ENCODE measurements around the gene TFB1M.
"Not testable (repeated sequence)": the region's sequence is repeated elsewhere in the genome, so short reads cannot be mapped to it uniquely, and the experiment has no call there.

TFB1M gene

GRCh38 chr6:155315516-155315871 lies 1.2 kb upstream of the TFB1M start:
- H3K4me3 ChIP-seq (ENCODE audit: low read depth, low read length) = peak overlapping the region; percentile 95
- in situ Hi-C loops (cut with HindIII; ENCODE audit: low sequenced_read_pairs) = no loop called here
- DNase-seq (ENCODE audit: low read depth, low spot score) = no peak
- no peak for TF ChIP-seq CTCF (IDR thresholded peaks at IDR 0.05; ENCODE audit: low read depth, low read length)

- no peak for DNase-seq (ENCODE audit: low read depth, low spot score)
- in situ Hi-C loops (cut with HindIII; ENCODE audit: low sequenced_read_pairs) = no loop called here
- TF ChIP-seq CTCF (IDR thresholded peaks at IDR 0.05; ENCODE audit: low read depth, low read length) = no peak
- H3K4me3 ChIP-seq (ENCODE audit: low read depth, low read length) = peak overlapping the region; percentile 95
Observed at GRCh38 chr6:155314773-155315515, 660 bp upstream of the TFB1M start.

GRCh38 chr6:155313602-155314091 lies 637 bp downstream of the TFB1M start:
- H3K4me3 ChIP-seq (ENCODE audit: low read depth, low read length) = peak overlapping the region; percentile 95
- peak; percentile 10 for DNase-seq (ENCODE audit: low read depth, low spot score)
- in situ Hi-C loops (cut with HindIII; ENCODE audit: low sequenced_read_pairs) = no loop called here
- no peak for TF ChIP-seq CTCF (IDR thresholded peaks at IDR 0.05; ENCODE audit: low read depth, low read length)

- DNase-seq (ENCODE audit: low read depth, low spot score); in situ Hi-C loops (cut with HindIII; ENCODE audit: low sequenced_read_pairs); H3K4me3 ChIP-seq (ENCODE audit: low read depth, low read length): not testable (repeated sequence)
Observed at GRCh38 chr6:155312950-155313349, 1.3 kb downstream of the TFB1M start.

- no peak for TF ChIP-seq CTCF (IDR thresholded peaks at IDR 0.05; ENCODE audit: low read depth, low read length)
- no peak overlapping the region for H3K4me3 ChIP-seq (ENCODE audit: low read depth, low read length)
- in situ Hi-C loops (cut with HindIII; ENCODE audit: low sequenced_read_pairs) = no loop called here
- DNase-seq (ENCODE audit: low read depth, low spot score) = no peak
Observed at GRCh38 chr6:155311583-155311982, 2.7 kb downstream of the TFB1M start.

- no peak for TF ChIP-seq CTCF (IDR thresholded peaks at IDR 0.05; ENCODE audit: low read depth, low read length)
- no peak overlapping the region for H3K4me3 ChIP-seq (ENCODE audit: low read depth, low read length)
- in situ Hi-C loops (cut with HindIII; ENCODE audit: low sequenced_read_pairs) = no loop called here
- no peak for DNase-seq (ENCODE audit: low read depth, low spot score)
Observed at GRCh38 chr6:155311086-155311485, 3.2 kb downstream of the TFB1M start.

- TF ChIP-seq CTCF (IDR thresholded peaks at IDR 0.05; ENCODE audit: low read depth, low read length) = no peak
- peak; percentile 26 for DNase-seq (ENCODE audit: low read depth, low spot score)
- no peak overlapping the region for H3K4me3 ChIP-seq (ENCODE audit: low read depth, low read length)
- in situ Hi-C loops (cut with HindIII; ENCODE audit: low sequenced_read_pairs) = no loop called here
Observed at GRCh38 chr6:155310596-155310995, 3.7 kb downstream of the TFB1M start.

All from astrocyte of the spinal cord (primary cell).